MCF 10A (cell line): ENCODE measurements around the gene LAMA3. TPM values are rescaled to one million over a fixed set of nuclear protein-coding genes. Genes with fewer than 3 reads are reported as not detected.
A peak's percentile ranks its signal among the peaks of the same experiment; 100 is the strongest.

Experiments
- BruUV-seq: library from RNA; stranded (reverse); fragments of 400-500 nt; replicated peaks from 2 replicates; lab custom pipeline; 2021; lab: Mats Ljungman, UMichigan
- CTCF ChIA-PET: fragments of 300-600 bp; sonication (Branson Sonifier 250); formaldehyde crosslinking; extraction: SDS; loops from one replicate; lab custom pipeline; 2021; ENCODE audit warnings: antibody characterized with exemption, inconsistent platforms; lab: Yijun Ruan, JAX
- POLR2A ChIA-PET: fragments of 300-600, 350-650 bp; sonication (Branson Sonifier 250); formaldehyde crosslinking; extraction: SDS; loops from one replicate; lab custom pipeline; 2020; ENCODE audit warnings: antibody characterized with exemption, inconsistent platforms; lab: Yijun Ruan, JAX
- DNase-seq: peaks from one replicate; pipeline ENCODE4 v3.0.0-alpha.2; 2018; ENCODE audit not compliant: unreplicated experiment
- H3K27ac Mint-ChIP-seq: one replicate; pipeline ENCODE4 v1.8.0; 2022; ENCODE audit warnings: mild to moderate bottlenecking, low read depth, mixed read lengths; ENCODE audit not compliant: unreplicated experiment
- H3K27me3 Mint-ChIP-seq: one replicate; pipeline ENCODE4 v1.8.0; 2022; ENCODE audit warnings: mixed read lengths; ENCODE audit not compliant: insufficient read depth, unreplicated experiment
- H3K36me3 Mint-ChIP-seq: one replicate; pipeline ENCODE4 v1.8.0; 2022; ENCODE audit warnings: mild to moderate bottlenecking, moderate library complexity, mixed read lengths; ENCODE audit not compliant: insufficient read depth, unreplicated experiment
- H3K4me1 Mint-ChIP-seq: one replicate; pipeline ENCODE4 v1.8.0; 2022; ENCODE audit warnings: mixed read lengths; ENCODE audit not compliant: insufficient read depth, unreplicated experiment
- H3K4me3 Mint-ChIP-seq: one replicate; pipeline ENCODE4 v1.8.0; 2022; ENCODE audit warnings: mild to moderate bottlenecking, moderate library complexity, mixed read lengths; ENCODE audit not compliant: unreplicated experiment
- H3K9me3 Mint-ChIP-seq: one replicate; pipeline ENCODE4 v1.8.0; 2022; ENCODE audit warnings: mixed read lengths; ENCODE audit not compliant: unreplicated experiment
- intact Hi-C: fragments of 100-400 bp; cut with micrococcal nuclease; formaldehyde crosslinking; loops from 2 replicates; pipeline ENCODE4 v1.14.1; 2022
- total RNA-seq: library from RNA; stranded (reverse); gene quantifications from 2 replicates; pipeline ENCODE4 v1.2.3, GENCODE V29; 2022
- TF ChIP-seq, protein P1 (sequence below): fragments of 200-600 bp; IDR thresholded peaks from one replicate; pipeline ENCODE4 v1.8.0; 2022; ENCODE audit warnings: antibody characterized with exemption, mild to moderate bottlenecking; ENCODE audit not compliant: unreplicated experiment

The LAMA3 gene
- total RNA-seq, 1 experiment from 2014 or later = 371 TPM

GRCh38 chr18:23893653-23894052 is 204.4 kb downstream of the LAMA3 start:
- CTCF ChIA-PET = interaction anchor here (0.6 to 1.6 kb wide), 4 partner anchors 13 to 80 kb away, joined by 3 to 9 read pairs (median 4); no protein-coding TSS in a partner anchor
- POLR2A ChIA-PET = interaction anchor here (0.6 to 3.4 kb wide), 4 partner anchors 9 to 241 kb away, joined by 3 to 23 read pairs (median 4); no protein-coding TSS in a partner anchor
- H3K4me3 Mint-ChIP-seq = no peak overlapping the region
- peaks cover 29% of the 10 kb centered on the region for H3K4me1 Mint-ChIP-seq
- BruUV-seq = no TSS peak
- H3K36me3 Mint-ChIP-seq = peaks cover 95% of the 10 kb centered on the region
- no peaks in the 10 kb centered on the region for H3K9me3 Mint-ChIP-seq
- TF ChIP-seq, protein P1, sequence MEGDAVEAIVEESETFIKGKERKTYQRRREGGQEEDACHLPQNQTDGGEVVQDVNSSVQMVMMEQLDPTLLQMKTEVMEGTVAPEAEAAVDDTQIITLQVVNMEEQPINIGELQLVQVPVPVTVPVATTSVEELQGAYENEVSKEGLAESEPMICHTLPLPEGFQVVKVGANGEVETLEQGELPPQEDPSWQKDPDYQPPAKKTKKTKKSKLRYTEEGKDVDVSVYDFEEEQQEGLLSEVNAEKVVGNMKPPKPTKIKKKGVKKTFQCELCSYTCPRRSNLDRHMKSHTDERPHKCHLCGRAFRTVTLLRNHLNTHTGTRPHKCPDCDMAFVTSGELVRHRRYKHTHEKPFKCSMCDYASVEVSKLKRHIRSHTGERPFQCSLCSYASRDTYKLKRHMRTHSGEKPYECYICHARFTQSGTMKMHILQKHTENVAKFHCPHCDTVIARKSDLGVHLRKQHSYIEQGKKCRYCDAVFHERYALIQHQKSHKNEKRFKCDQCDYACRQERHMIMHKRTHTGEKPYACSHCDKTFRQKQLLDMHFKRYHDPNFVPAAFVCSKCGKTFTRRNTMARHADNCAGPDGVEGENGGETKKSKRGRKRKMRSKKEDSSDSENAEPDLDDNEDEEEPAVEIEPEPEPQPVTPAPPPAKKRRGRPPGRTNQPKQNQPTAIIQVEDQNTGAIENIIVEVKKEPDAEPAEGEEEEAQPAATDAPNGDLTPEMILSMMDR = no peak
- no peak for DNase-seq
- H3K27me3 Mint-ChIP-seq = no peaks in the 10 kb centered on the region
- intact Hi-C loops = no loop called here
- no peak overlapping the region for H3K27ac Mint-ChIP-seq

DNA sequence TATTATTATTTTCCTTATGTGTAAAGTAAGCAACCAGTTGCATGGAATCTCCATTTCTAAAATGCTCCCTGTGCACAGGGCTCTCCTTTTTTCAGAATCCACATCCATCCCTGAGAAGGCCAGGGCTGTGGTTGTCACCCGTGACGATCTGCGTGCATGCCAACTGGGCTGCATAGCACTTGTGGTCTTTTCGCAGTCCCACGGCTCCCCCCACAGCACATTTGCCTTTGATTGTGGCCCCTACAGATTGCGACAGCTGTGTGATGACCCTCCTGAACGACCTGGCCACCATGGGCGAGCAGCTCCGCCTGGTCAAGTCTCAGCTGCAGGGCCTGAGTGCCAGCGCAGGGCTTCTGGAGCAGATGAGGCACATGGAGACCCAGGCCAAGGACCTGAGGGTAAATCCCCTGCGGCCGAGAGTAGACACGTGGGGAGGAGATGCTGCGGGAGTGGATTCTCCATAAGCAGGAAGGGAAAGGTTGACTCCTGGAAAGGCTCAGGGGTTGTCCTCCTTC is 205.5 kb downstream of the LAMA3 start:
- ChIA-PET CTCF (no interaction called here), POLR2A (interaction anchor here (1.0 to 1.4 kb wide), 2 partner anchors 11 to 23 kb away, joined by 3 to 4 read pairs; no protein-coding TSS in a partner anchor)
- Mint-ChIP-seq H3K4me1 (peaks cover 22% of the 10 kb centered on the region), H3K4me3 (no peak overlapping the region), H3K27me3 (no peaks in the 10 kb centered on the region), H3K9me3 (no peaks in the 10 kb centered on the region), H3K36me3 (peaks cover 95% of the 10 kb centered on the region), H3K27ac (no peak overlapping the region)
- intact Hi-C loops = no loop called here
- TF ChIP-seq, protein P1 = no peak
- no peak for DNase-seq
- no TSS peak for BruUV-seq

DNA sequence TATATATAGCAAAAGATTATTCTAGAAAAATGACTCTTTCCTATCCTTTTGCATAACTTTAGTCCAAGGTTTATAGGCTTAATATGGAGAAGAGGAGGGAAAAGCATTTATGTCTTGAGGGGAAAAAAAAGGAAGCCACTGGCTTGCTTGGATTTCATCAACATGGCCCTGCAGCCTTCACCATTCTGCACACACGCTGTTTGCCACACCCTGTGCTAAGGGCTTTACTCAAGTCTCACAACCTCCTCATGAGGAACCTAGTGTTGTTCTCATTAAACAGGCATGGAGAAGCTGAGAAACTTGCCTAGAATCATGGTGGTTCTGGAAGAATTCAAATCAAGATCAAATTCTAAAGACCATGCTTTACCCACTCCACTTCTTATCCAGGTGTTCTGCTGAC is 208.0 kb downstream of the LAMA3 start:
- CTCF ChIA-PET = interaction anchor here (2.1 kb wide), 1 partner anchor 21 kb away, joined by 10 read pairs; no protein-coding TSS in a partner anchor
- H3K36me3 Mint-ChIP-seq = peaks cover 95% of the 10 kb centered on the region
- H3K27me3 Mint-ChIP-seq = no peaks in the 10 kb centered on the region
- DNase-seq = no peak
- peak overlapping the region; percentile 53 for H3K27ac Mint-ChIP-seq
- H3K9me3 Mint-ChIP-seq = no peaks in the 10 kb centered on the region
- BruUV-seq = no TSS peak
- H3K4me1 Mint-ChIP-seq = no peaks in the 10 kb centered on the region
- intact Hi-C loops = no loop called here
- TF ChIP-seq, protein P1 = no peak
- POLR2A ChIA-PET = interaction anchor here (0.5 to 2.4 kb wide), 7 partner anchors 8 to 323 kb away, joined by 3 to 8 read pairs (median 3); no protein-coding TSS in a partner anchor
- H3K4me3 Mint-ChIP-seq = no peak overlapping the region

- H3K36me3 Mint-ChIP-seq = peaks cover 95% of the 10 kb centered on the region
- POLR2A ChIA-PET = interaction anchor here (0.5 to 2.4 kb wide), 11 partner anchors 9 to 324 kb away, joined by 3 to 8 read pairs (median 3); no protein-coding TSS in a partner anchor
- CTCF ChIA-PET = interaction anchor here (0.9 to 1.2 kb wide), 2 partner anchors 21 to 37 kb away, joined by 3 to 9 read pairs; no protein-coding TSS in a partner anchor
Observed at GRCh38 chr18:23897733-23898132, 208.5 kb downstream of the LAMA3 start.

More at GRCh38 chr18:23897733-23898132, 208.5 kb downstream of the LAMA3 start:
- intact Hi-C loops = no loop called here
- TF ChIP-seq, protein P1 = no peak
- BruUV-seq = no TSS peak
- H3K4me3 Mint-ChIP-seq = no peak overlapping the region
- H3K9me3 Mint-ChIP-seq = no peaks in the 10 kb centered on the region
- H3K4me1 Mint-ChIP-seq = no peaks in the 10 kb centered on the region
- H3K27me3 Mint-ChIP-seq = no peaks in the 10 kb centered on the region
- no peak for DNase-seq
- no peak overlapping the region for H3K27ac Mint-ChIP-seq
